ENCODE measurements around the gene ARID5B.

The ARID5B gene

DNA sequence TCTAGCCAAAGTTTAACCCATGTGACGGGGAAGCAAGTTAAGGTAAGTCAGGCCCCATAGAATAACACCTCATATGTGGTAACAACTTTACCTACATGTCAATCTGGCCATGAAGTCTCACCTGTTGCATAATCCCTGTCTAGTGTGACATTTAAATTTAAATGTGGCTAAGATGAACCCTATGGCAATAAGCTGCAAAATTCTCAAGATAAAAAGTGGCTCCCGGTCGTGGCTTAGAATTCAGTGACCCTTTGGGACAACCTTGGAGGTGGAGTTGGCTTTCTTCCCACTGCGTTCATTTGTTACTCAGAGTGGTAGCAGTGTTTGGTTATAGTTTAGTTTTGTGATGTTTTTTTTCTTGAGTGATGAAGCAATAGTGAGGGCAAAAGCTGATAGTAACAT is 90.6 kb downstream of the ARID5B start:
- Histone ChIP-seq H3K9me2 (replicated peaks; ENCODE audit: insufficient read depth, low read length) (no peaks in the 10 kb centered on the region), H3F3A (ENCODE audit: insufficient read depth, low read length) (peaks cover 20% of the 10 kb centered on the region), H3K79me2 (ENCODE audit: low read length) (peaks cover 84% of the 10 kb centered on the region), H3K4me1 (ENCODE audit: low read length) (peaks cover 17% of the 10 kb centered on the region), H3K9me3 (replicated peaks; ENCODE audit: insufficient read depth, low read length) (no peaks in the 10 kb centered on the region), H3K4me2 (ENCODE audit: low read depth, low read length) (no peak overlapping the region), H3K9ac (ENCODE audit: low read length) (no peak overlapping the region), H4K20me1 (ENCODE audit: insufficient read depth, low read length) (no peaks in the 10 kb centered on the region), H3K27me3 (replicated peaks; ENCODE audit: insufficient read depth, low read length) (no peaks in the 10 kb centered on the region), H3K36me3 (replicated peaks; ENCODE audit: insufficient read depth, low read length) (no peaks in the 10 kb centered on the region; the same call in 1 of the 2 replicates), H2AFZ (ENCODE audit: low read length) (no peak overlapping the region), H3K27ac (ENCODE audit: low read length) (no peak overlapping the region), H3K4me3 (ENCODE audit: low read length) (no peak overlapping the region)
- DNase-seq, result no peak
- TF ChIP-seq EZH2phosphoT487 (IDR thresholded peaks at IDR 0.05; ENCODE audit: low read length) (no peak), EZH2 (optimal IDR thresholded peaks at IDR 0.05; ENCODE audit: low read depth, low read length) (no peak)
- TF ChIP-seq, protein P1, sequence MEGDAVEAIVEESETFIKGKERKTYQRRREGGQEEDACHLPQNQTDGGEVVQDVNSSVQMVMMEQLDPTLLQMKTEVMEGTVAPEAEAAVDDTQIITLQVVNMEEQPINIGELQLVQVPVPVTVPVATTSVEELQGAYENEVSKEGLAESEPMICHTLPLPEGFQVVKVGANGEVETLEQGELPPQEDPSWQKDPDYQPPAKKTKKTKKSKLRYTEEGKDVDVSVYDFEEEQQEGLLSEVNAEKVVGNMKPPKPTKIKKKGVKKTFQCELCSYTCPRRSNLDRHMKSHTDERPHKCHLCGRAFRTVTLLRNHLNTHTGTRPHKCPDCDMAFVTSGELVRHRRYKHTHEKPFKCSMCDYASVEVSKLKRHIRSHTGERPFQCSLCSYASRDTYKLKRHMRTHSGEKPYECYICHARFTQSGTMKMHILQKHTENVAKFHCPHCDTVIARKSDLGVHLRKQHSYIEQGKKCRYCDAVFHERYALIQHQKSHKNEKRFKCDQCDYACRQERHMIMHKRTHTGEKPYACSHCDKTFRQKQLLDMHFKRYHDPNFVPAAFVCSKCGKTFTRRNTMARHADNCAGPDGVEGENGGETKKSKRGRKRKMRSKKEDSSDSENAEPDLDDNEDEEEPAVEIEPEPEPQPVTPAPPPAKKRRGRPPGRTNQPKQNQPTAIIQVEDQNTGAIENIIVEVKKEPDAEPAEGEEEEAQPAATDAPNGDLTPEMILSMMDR (IDR thresholded peaks at IDR 0.05; ENCODE audit: low read length), result no peak

DNA sequence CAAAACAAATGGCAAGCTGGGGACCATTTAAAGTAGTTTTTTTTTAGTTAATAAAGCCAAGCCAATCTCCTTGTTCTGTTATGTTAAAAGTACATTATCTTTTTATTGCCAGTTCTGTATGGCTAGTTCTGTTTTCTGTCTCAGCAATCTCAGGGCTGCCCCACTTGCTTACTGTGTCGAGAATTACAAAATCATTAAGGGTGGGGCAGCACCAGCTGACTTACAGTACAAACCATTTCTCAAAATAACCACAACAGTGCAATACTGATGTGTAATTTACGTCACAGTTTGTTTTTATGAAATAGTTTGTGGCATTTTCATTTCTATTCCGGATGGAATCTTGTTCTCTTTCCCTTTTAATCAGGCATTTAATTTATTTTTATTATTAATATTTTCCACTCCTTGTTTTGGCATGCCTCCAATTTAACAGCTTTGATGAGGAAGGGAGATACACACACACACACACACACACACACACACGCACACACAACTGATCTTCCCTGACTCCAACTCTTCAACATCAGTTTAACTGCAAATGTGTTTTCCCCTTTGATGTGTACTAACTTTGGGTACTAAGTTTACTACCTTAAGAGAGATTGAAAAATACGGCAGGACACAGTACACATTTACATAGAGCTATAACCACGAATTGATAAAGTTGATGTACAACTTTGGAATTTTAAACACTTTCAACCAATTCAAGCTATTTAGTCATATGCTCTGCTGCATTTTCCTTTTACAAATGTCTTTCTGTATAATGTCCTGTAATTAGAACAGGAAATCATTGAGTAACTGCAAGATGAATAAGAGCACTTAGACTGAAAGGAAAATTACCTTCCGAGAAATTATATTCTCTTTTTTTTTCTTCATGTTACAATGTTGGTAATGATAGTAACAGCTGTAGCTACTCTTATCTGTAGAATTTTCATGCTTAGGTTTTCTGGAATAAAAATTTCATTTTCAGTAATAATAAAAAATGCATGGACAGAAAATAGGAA is 91.5 kb downstream of the ARID5B start:
- Histone ChIP-seq H3K9ac (ENCODE audit: low read length) (no peak overlapping the region), H3K4me1 (ENCODE audit: low read length) (peaks cover 10% of the 10 kb centered on the region; the same call in 1 of the 2 replicates)

DNA sequence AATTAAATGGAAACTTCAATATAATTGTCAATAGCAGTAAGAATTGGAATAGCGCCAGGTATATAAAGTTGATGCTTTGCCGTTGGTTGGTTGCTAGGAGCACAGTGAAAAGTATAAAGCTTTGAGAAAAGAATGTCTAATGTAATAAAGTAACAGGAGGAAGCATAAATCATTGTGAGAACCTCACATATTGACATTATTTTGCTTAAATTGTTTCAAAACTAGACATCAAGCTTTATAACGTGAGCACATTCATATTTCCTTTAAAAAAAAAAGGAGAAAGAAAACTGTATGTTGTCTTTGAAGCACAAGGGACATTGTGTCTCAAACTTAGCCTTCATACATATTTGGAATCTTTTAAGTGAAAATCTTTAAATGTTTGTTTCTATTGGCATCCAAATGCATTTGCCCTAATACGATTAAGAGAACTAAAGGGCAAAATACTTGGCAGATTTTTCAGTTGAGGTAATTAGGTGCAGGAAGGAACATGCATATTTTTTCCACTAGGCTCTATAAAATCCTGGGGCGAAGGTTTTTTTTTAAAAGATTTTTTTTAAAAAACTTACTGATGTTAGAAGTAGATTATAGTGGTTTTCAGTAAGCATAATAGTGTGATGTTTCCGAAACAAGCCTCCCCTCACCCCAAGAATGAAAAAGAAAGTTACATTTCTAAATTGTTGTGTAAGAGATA is 92.4 kb downstream of the ARID5B start:
- no peaks in the 10 kb centered on the region for H3K27me3 ChIP-seq (replicated peaks; ENCODE audit: insufficient read depth, low read length)
- H3K36me3 ChIP-seq (replicated peaks; ENCODE audit: insufficient read depth, low read length), result no peaks in the 10 kb centered on the region; the same call in 1 of the 2 replicates
- no peak overlapping the region for H3K27ac ChIP-seq (ENCODE audit: low read length)
- no peak overlapping the region for H3K4me2 ChIP-seq (ENCODE audit: low read depth, low read length)
- TF ChIP-seq EZH2phosphoT487 (IDR thresholded peaks at IDR 0.05; ENCODE audit: low read length), result no peak
- no peak for TF ChIP-seq EZH2 (optimal IDR thresholded peaks at IDR 0.05; ENCODE audit: low read depth, low read length)
- TF ChIP-seq, protein P1 (IDR thresholded peaks at IDR 0.05; ENCODE audit: low read length), result no peak
- H2AFZ ChIP-seq (ENCODE audit: low read length), result no peak overlapping the region
- H3K4me3 ChIP-seq (ENCODE audit: low read length), result no peak overlapping the region
- no peaks in the 10 kb centered on the region for H4K20me1 ChIP-seq (ENCODE audit: insufficient read depth, low read length)
- H3F3A ChIP-seq (ENCODE audit: insufficient read depth, low read length), result peaks cover 3% of the 10 kb centered on the region; the same call in 1 of the 2 replicates
- no peak overlapping the region for H3K9ac ChIP-seq (ENCODE audit: low read length)
- DNase-seq, result no peak
- H3K4me1 ChIP-seq (ENCODE audit: low read length), result peaks cover 4% of the 10 kb centered on the region; the same call in 1 of the 2 replicates
- peaks cover 98% of the 10 kb centered on the region for H3K79me2 ChIP-seq (ENCODE audit: low read length)
- no peaks in the 10 kb centered on the region for H3K9me2 ChIP-seq (replicated peaks; ENCODE audit: insufficient read depth, low read length)
- H3K9me3 ChIP-seq (replicated peaks; ENCODE audit: insufficient read depth, low read length), result no peaks in the 10 kb centered on the region

More for the DNA sequence above, 91.5 kb downstream of the ARID5B start:
- H3K4me3 ChIP-seq (ENCODE audit: low read length), result no peak overlapping the region
- no peak overlapping the region for H2AFZ ChIP-seq (ENCODE audit: low read length)
- peaks cover 11% of the 10 kb centered on the region for H3F3A ChIP-seq (ENCODE audit: insufficient read depth, low read length)
- H4K20me1 ChIP-seq (ENCODE audit: insufficient read depth, low read length), result no peaks in the 10 kb centered on the region
- TF ChIP-seq, protein P1 (IDR thresholded peaks at IDR 0.05; ENCODE audit: low read length), result no peak
- no peak for TF ChIP-seq EZH2 (optimal IDR thresholded peaks at IDR 0.05; ENCODE audit: low read depth, low read length)
- TF ChIP-seq EZH2phosphoT487 (IDR thresholded peaks at IDR 0.05; ENCODE audit: low read length), result no peak
- DNase-seq, result no peak
- no peaks in the 10 kb centered on the region for H3K27me3 ChIP-seq (replicated peaks; ENCODE audit: insufficient read depth, low read length)
- no peaks in the 10 kb centered on the region for H3K9me2 ChIP-seq (replicated peaks; ENCODE audit: insufficient read depth, low read length)
- H3K36me3 ChIP-seq (replicated peaks; ENCODE audit: insufficient read depth, low read length), result no peaks in the 10 kb centered on the region; the same call in 1 of the 2 replicates
- H3K9me3 ChIP-seq (replicated peaks; ENCODE audit: insufficient read depth, low read length), result no peaks in the 10 kb centered on the region
- peaks cover 93% of the 10 kb centered on the region for H3K79me2 ChIP-seq (ENCODE audit: low read length)
- H3K27ac ChIP-seq (ENCODE audit: low read length), result no peak overlapping the region
- no peak overlapping the region for H3K4me2 ChIP-seq (ENCODE audit: low read depth, low read length)
